Keratinocyte (primary cell): ENCODE measurements around the gene TACC2. TPM values are rescaled to one million over a fixed set of nuclear protein-coding genes. Genes with fewer than 3 reads are reported as not detected.
"Not testable (repeated sequence)": the region's sequence is repeated elsewhere in the genome, so short reads cannot be mapped to it uniquely, and the experiment has no call there.

ENCODE experiments used
- DNase-seq: peaks from one replicate; pipeline ENCODE4 v3.0.0-alpha.2; 2011; ENCODE audit warnings: low read depth, missing footprints, low spot score
- FAIRE-seq: peaks from 2 replicates; lab custom pipeline; 2011; peaks lifted over from hg19 to GRCh38; lab: Jason Lieb, UNC
- H2AFZ ChIP-seq: 2 replicates; pipeline ENCODE4 v1.6.0; 2012; ENCODE audit warnings: low read length, control low read depth, inconsistent platforms; ENCODE audit not compliant: control insufficient read depth
- H3K27ac ChIP-seq: 2 replicates; pipeline ENCODE4 v1.5.1; 2011; ENCODE audit warnings: low read length; ENCODE audit not compliant: control insufficient read depth, insufficient read depth
- H3K27me3 ChIP-seq: 3 replicates; pipeline ENCODE4 v1.6.0; 2011; ENCODE audit warnings: low read length; ENCODE audit not compliant: control insufficient read depth, insufficient read depth; ENCODE audit errors: extremely low read depth
- H3K36me3 ChIP-seq, 2 experiments: 2 replicates in 1 of 2; 3 replicates in 1 of 2; pipeline ENCODE4 v1.5.1; 2011; ENCODE audit warnings: low read length in 2 of 2, mild to moderate bottlenecking in 1 of 2; ENCODE audit not compliant: control insufficient read depth in 2 of 2, insufficient read depth in 2 of 2; ENCODE audit errors: extremely low read depth in 1 of 2
- H3K4me1 ChIP-seq: 3 replicates; pipeline ENCODE4 v1.5.1; 2011; ENCODE audit warnings: low read length; ENCODE audit not compliant: control insufficient read depth, insufficient read depth; ENCODE audit errors: extremely low read depth
- H3K4me2 ChIP-seq: 3 replicates; pipeline ENCODE4 v1.6.0; 2011; ENCODE audit warnings: low read depth, low read length; ENCODE audit not compliant: control insufficient read depth, insufficient read depth; ENCODE audit errors: extremely low read depth
- H3K4me3 ChIP-seq, 3 experiments: fragments of 200-600 bp in 1 of 3; sonication (generic) in 1 of 3; 2 replicates in 2 of 3; 3 replicates in 1 of 3; pipeline ENCODE4 v1.5.1; 2011 to 2016; ENCODE audit warnings: low read length in 3 of 3, mild to moderate bottlenecking in 3 of 3, control low read depth in 2 of 3, inconsistent platforms in 1 of 3, low read depth in 1 of 3, mixed read lengths in 1 of 3, mixed run types in 1 of 3, moderate library complexity in 1 of 3; ENCODE audit not compliant: control insufficient read depth in 2 of 3, insufficient read depth in 2 of 3; ENCODE audit errors: extremely low read depth in 1 of 3
- H3K79me2 ChIP-seq: 2 replicates; pipeline ENCODE4 v1.6.0; 2012; ENCODE audit warnings: low read length; ENCODE audit not compliant: control insufficient read depth, insufficient read depth
- H3K9ac ChIP-seq: 3 replicates; pipeline ENCODE4 v1.6.0; 2011; ENCODE audit warnings: low read length; ENCODE audit not compliant: control insufficient read depth, insufficient read depth; ENCODE audit errors: extremely low read depth
- H3K9me1 ChIP-seq: 3 replicates; pipeline ENCODE4 v1.6.0; 2011; ENCODE audit warnings: low read length; ENCODE audit not compliant: control insufficient read depth, insufficient read depth; ENCODE audit errors: extremely low read depth
- H3K9me3 ChIP-seq: 2 replicates; pipeline ENCODE4 v1.5.1; 2012; ENCODE audit warnings: low read depth, low read length; ENCODE audit not compliant: control insufficient read depth
- H4K20me1 ChIP-seq: 3 replicates; pipeline ENCODE4 v1.6.0; 2011; ENCODE audit warnings: low read length; ENCODE audit not compliant: control insufficient read depth, insufficient read depth; ENCODE audit errors: extremely low read depth
- EZH2 ChIP-seq: IDR thresholded peaks from one replicate; pipeline ENCODE4 v1.6.1; 2012; ENCODE audit warnings: inconsistent platforms, mild to moderate bottlenecking, low read length, moderate library complexity
- dilution Hi-C: fragments of 300-500 bp; cut with MboI; formaldehyde crosslinking; loops from one replicate; pipeline ENCODE4 v1.7.0; 2020; ENCODE audit warnings: low sequenced_read_pairs; ENCODE audit not compliant: extremely low pct_ligation_motif_present
- polyA plus RNA-seq, 5 experiments: library from polyadenylated mRNA; depleted of rRNA in 3 of 5; stranded (reverse) in 3 of 5; stranded (forward) in 1 of 5; unstranded in 1 of 5; fragments of >200 nt; gene quantifications; 1 replicate in 1 of 5; 2 replicates in 3 of 5; 3 replicates in 1 of 5; pipeline versions ENCODE4 v1.2.1 to v1.2.3, GENCODE V29; 2011 to 2012; ENCODE audit warnings: missing spikeins in 2 of 5, low read depth in 1 of 5, low replicate concordance in 1 of 5
- TF ChIP-seq, protein P1 (sequence below), 3 experiments: IDR thresholded peaks in 1 of 3; conservative IDR thresholded peaks in 1 of 3; optimal IDR thresholded peaks in 1 of 3; 2 replicates in 2 of 3; 3 replicates in 1 of 3; pipeline versions ENCODE3 to v1.5.1; 2011; ENCODE audit warnings: low read length in 3 of 3, mild to moderate bottlenecking in 3 of 3, moderate library complexity in 2 of 3, control low read depth in 1 of 3, inconsistent platforms in 1 of 3; ENCODE audit not compliant: insufficient read depth in 2 of 3; ENCODE audit errors: extremely low read depth in 1 of 3

The TACC2 gene
- polyA plus RNA-seq, 1 donor (not counting 4 experiments of a cell fraction or from before 2014, with no cell fraction given), result 12.8 TPM

DNA sequence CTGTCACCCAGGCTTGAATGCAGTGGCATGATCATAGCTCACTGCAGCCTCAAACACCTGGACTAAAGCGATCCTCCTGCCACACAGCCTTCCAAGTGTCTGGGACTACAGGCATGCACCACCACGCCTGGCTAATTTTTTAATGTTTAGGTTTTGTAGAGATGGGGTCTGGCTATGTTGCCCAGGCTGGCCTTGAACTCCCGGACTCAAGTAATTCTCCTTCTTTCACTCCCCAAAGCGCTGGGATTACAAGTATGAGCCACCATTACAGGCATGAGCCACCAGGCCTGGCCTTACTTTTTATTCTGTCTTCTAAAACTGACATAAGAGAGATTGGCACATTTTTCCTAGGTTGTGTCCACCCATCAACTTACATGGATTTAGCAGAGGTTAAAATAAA lies 33.3 kb downstream of the TACC2 start:
- FAIRE-seq, result no peak
- Histone ChIP-seq H3K79me2 (no peaks in the 10 kb centered on the region), H3K36me3 (no peaks in the 10 kb centered on the region), H3K4me1 (peaks cover 21% of the 10 kb centered on the region), H2AFZ (no peak overlapping the region), H4K20me1 (no peaks in the 10 kb centered on the region), H3K27me3 (peaks cover 6% of the 10 kb centered on the region), H3K27ac (no peak overlapping the region), H3K9me1 (no peaks in the 10 kb centered on the region), H3K4me3 (no peak overlapping the region), H3K9me3 (no peaks in the 10 kb centered on the region), H3K9ac (no peak overlapping the region), H3K4me2 (no peak overlapping the region)
- dilution Hi-C loops, result no loop called here
- TF ChIP-seq, protein P1, sequence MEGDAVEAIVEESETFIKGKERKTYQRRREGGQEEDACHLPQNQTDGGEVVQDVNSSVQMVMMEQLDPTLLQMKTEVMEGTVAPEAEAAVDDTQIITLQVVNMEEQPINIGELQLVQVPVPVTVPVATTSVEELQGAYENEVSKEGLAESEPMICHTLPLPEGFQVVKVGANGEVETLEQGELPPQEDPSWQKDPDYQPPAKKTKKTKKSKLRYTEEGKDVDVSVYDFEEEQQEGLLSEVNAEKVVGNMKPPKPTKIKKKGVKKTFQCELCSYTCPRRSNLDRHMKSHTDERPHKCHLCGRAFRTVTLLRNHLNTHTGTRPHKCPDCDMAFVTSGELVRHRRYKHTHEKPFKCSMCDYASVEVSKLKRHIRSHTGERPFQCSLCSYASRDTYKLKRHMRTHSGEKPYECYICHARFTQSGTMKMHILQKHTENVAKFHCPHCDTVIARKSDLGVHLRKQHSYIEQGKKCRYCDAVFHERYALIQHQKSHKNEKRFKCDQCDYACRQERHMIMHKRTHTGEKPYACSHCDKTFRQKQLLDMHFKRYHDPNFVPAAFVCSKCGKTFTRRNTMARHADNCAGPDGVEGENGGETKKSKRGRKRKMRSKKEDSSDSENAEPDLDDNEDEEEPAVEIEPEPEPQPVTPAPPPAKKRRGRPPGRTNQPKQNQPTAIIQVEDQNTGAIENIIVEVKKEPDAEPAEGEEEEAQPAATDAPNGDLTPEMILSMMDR (optimal IDR thresholded peaks at IDR 0.05 in 1 of 3, IDR thresholded peaks at IDR 0.05 in 1 of 3, conservative IDR thresholded peaks at IDR 0.05 in 1 of 3; ENCODE audit: extremely low read depth in 1 of 3, insufficient read depth in 2 of 3, low read length in 3 of 3), result no peak
- TF ChIP-seq EZH2, result no peak
- no peak for DNase-seq

DNA sequence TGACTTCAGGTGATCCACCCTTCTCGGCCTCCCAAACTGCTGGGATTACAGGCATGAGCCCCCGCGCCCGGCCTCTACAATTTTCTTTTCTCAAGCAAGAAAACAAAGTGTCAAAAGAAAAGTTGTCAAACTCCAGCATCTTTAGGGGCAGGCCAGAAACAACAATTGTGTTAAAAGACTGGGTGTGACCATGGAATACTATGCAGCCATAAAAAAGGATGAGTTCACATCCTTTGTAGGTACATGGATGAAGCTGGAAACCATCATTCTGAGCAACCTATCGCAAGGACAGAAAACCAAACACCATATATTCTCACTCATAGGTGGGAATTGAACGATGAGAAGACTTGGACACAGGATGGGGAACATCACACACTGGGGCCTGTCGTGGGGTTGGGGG lies 34.3 kb downstream of the TACC2 start:
- dilution Hi-C loops, result not testable (repeated sequence)

DNA sequence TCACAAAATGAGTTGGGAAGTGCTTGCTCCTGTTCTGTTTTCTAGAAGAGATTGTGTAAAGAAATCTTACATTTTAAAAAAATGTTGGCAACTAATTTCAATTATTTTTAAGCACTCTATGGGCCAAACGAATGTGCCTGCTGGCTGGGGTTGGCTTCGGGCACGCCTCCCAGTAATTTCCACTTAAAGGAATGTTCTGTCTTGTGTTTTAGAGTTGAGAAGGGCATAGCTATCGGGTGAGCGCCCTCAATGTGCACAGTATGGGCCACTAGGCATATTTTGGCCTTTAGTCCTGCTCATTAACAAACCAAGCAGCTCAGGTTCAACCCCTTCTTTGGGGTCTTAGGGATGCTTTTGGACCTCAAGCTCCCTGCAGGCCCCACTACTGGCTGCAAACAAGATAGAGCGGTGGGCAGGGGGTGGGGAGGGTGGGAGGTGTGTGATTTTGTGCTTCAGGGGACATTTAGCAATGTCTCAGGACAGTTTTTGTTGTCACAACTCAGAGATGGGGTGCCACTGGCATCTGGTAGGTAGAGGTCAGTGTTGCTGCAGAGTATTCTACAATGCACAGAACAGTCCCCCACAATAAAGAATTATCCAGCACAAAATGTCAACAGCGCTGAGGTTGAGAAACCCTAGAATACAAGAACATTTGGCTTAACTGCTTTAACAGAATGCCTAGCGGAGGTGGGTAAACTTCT lies 40.7 kb downstream of the TACC2 start:
- Histone ChIP-seq H2AFZ (no peak overlapping the region), H3K36me3 (no peaks in the 10 kb centered on the region), H3K4me1 (no peaks in the 10 kb centered on the region), H3K9me1 (no peaks in the 10 kb centered on the region), H3K9ac (no peak overlapping the region), H3K4me2 (no peak overlapping the region), H3K4me3 (no peak overlapping the region), H3K27ac (no peak overlapping the region), H3K9me3 (no peaks in the 10 kb centered on the region), H3K27me3 (no peaks in the 10 kb centered on the region), H3K79me2 (no peaks in the 10 kb centered on the region), H4K20me1 (no peaks in the 10 kb centered on the region)
- FAIRE-seq (no peak), DNase-seq (no peak)
- dilution Hi-C loops, result no loop called here
- TF ChIP-seq, protein P1 (optimal IDR thresholded peaks at IDR 0.05 in 1 of 3, IDR thresholded peaks at IDR 0.05 in 1 of 3, conservative IDR thresholded peaks at IDR 0.05 in 1 of 3; ENCODE audit: extremely low read depth in 1 of 3, insufficient read depth in 2 of 3, low read length in 3 of 3), result peak in 1 of 3 experiments; percentile 51
- TF ChIP-seq EZH2, result no peak

More for the DNA sequence above, 34.3 kb downstream of the TACC2 start:
- H3K79me2 ChIP-seq, H3K9me1 ChIP-seq, H3K36me3 ChIP-seq, DNase-seq, H4K20me1 ChIP-seq, FAIRE-seq, H3K27me3 ChIP-seq, H3K9ac ChIP-seq, H3K9me3 ChIP-seq, H3K27ac ChIP-seq, H3K4me3 ChIP-seq, H3K4me2 ChIP-seq, H2AFZ ChIP-seq: not testable (repeated sequence)
- peaks cover 21% of the 10 kb centered on the region for H3K4me1 ChIP-seq
